HepG2 (cell line): ENCODE results near the gene IQCK. TPM values are rescaled to one million over a fixed set of nuclear protein-coding genes. Genes with fewer than 3 reads are reported as not detected.

Source experiments
- CSRNP1 ChIP-seq: sonication (generic); formaldehyde crosslinking; IDR thresholded peaks from 2 replicates; pipeline ENCODE4 v1.8.1; 2023; ENCODE audit warnings: mild to moderate bottlenecking, missing genetic modification reagents
- PHB2 ChIP-seq: fragments of 450-650 bp; IDR thresholded peaks from 2 replicates; pipeline ENCODE4 v1.6.1; 2018; ENCODE audit not compliant: partially characterized antibody
- SPEN ChIP-seq: sonication (generic); formaldehyde crosslinking; IDR thresholded peaks from 2 replicates; pipeline ENCODE4 v1.5.1; 2020; ENCODE audit warnings: low read depth, mild to moderate bottlenecking, missing genetic modification reagents
- ZC3H13 ChIP-seq: sonication (generic); formaldehyde crosslinking; IDR thresholded peaks from 2 replicates; pipeline ENCODE4 v1.8.1; 2023; ENCODE audit warnings: mild to moderate bottlenecking, missing genetic modification reagents, moderate library complexity
- ZFX ChIP-seq: sonication (generic); formaldehyde crosslinking; IDR thresholded peaks from 2 replicates; pipeline ENCODE4 v1.4.0; 2020; ENCODE audit warnings: mild to moderate bottlenecking, low read depth, missing genetic modification reagents, moderate library complexity
- ZHX1 ChIP-seq: sonication (generic); formaldehyde crosslinking; IDR thresholded peaks from 2 replicates; pipeline ENCODE4 v1.8.1; 2022; ENCODE audit warnings: low read depth, mild to moderate bottlenecking, missing genetic modification reagents
- ZNF138 ChIP-seq: sonication (generic); formaldehyde crosslinking; IDR thresholded peaks from 2 replicates; pipeline ENCODE4 v1.5.0; 2020; ENCODE audit warnings: mild to moderate bottlenecking, low read depth, missing genetic modification reagents
- ZNF614 ChIP-seq: IDR thresholded peaks from 2 replicates; pipeline ENCODE4 v1.6.1; 2018; ENCODE audit warnings: missing biosample characterization, missing genetic modification reagents, inconsistent platforms, borderline replicate concordance
- ZNF709 ChIP-seq: sonication (generic); formaldehyde crosslinking; IDR thresholded peaks from 2 replicates; pipeline ENCODE4 v1.5.0; 2020; ENCODE audit warnings: mild to moderate bottlenecking, missing genetic modification reagents
- polyA plus RNA-seq, 8 experiments: library from polyadenylated mRNA; depleted of rRNA in 3 of 8; stranded (reverse) in 7 of 8; unstranded in 1 of 8; fragments of >200 nt; fragmentation: Illumina TruSeq in 4 of 8; extraction: Trizol in 4 of 8; gene quantifications; 2 replicates each; pipeline versions ENCODE4 v1.2.1 to v1.2.3, GENCODE V29; 2011 to 2016; ENCODE audit warnings: low read depth in 4 of 8, missing spikeins in 1 of 8, mixed read lengths in 1 of 8; ENCODE audit not compliant: insufficient read depth in 1 of 8
- total RNA-seq, 5 experiments: library from RNA; depleted of rRNA; stranded (reverse); fragments of >200 nt; fragmentation: Illumina TruSeq; extraction: Trizol; gene quantifications; 2 replicates each; pipeline ENCODE4 v1.2.3, GENCODE V29; 2016; ENCODE audit warnings: low read depth in 1 of 5

IQCK gene
- total and polyA plus RNA-seq, 2 of the 13 experiments (the other 11 are each of a cell fraction or from before 2014, with no cell fraction given), result 5.1 to 7.3 TPM

- TF ChIP-seq SPEN (CRISPR knock-in tag), result 0 out of 2 replicates have a peak, but pooled peaks have one; percentile 37
- TF ChIP-seq ZNF138 (CRISPR knock-in tag), result no peak
- no peak for TF ChIP-seq ZNF709 (CRISPR knock-in tag)
- TF ChIP-seq ZNF614 (CRISPR knock-in tag), result no peak
- no peak for TF ChIP-seq PHB2
- TF ChIP-seq ZFX (CRISPR knock-in tag), result peak; percentile 38; the same call in 1 of the 2 replicates
- TF ChIP-seq ZC3H13 (CRISPR knock-in tag), result peak; percentile 77; the same call in 1 of the 2 replicates
- no peak for TF ChIP-seq CSRNP1 (CRISPR knock-in tag)
- TF ChIP-seq ZHX1 (CRISPR knock-in tag), result peak; percentile 29; the same call in 1 of the 2 replicates
Observed at GRCh38 chr16:19710991-19711545, 7.0 kb upstream of the IQCK start (continued).
